ENCODE measurements around the gene PRKCA. TPM values are rescaled to one million over a fixed set of nuclear protein-coding genes. Genes with fewer than 3 reads are reported as not detected.

PRKCA gene
- total and polyA plus RNA-seq, 9 of the 15 experiments (the other 6 are each of a cell fraction or from before 2014, with no cell fraction given), result 3.2 to 33.0 (median 17.8) TPM

- TF ChIP-seq ZNF445 (CRISPR knock-in tag; IDR thresholded peaks at IDR 0.05; ENCODE audit: low read depth), result no peak
- TF ChIP-seq ARID1B (IDR thresholded peaks at IDR 0.05), result peak; percentile 45; the same call in 1 of the 2 replicates
- no peak for TF ChIP-seq ZNF146 (CRISPR knock-in tag; IDR thresholded peaks at IDR 0.05; ENCODE audit: unreplicated experiment)
- peak; percentile 58; the same call in 1 of the 2 replicates for TF ChIP-seq MAFK (IDR thresholded peaks at IDR 0.05; ENCODE audit: low read length)
- TF ChIP-seq RFX7 (CRISPR knock-in tag; IDR thresholded peaks at IDR 0.05), result no peak
- peak; percentile 44; the same call in 1 of the 2 replicates for TF ChIP-seq SMARCE1 (IDR thresholded peaks at IDR 0.05)
- no peak for TF ChIP-seq GABPB1 (CRISPR knock-in tag; IDR thresholded peaks at IDR 0.05)
- TF ChIP-seq SMARCA5 (IDR thresholded peaks at IDR 0.05), result no peak
- TF ChIP-seq JUN (IDR thresholded peaks at IDR 0.05; ENCODE audit: borderline replicate concordance, low read depth, low read length), result peak; percentile 89
- no peak for TF ChIP-seq JUN (CRISPR knock-in tag; IDR thresholded peaks at IDR 0.05; ENCODE audit: borderline replicate concordance)
- TF ChIP-seq EHMT2 (IDR thresholded peaks at IDR 0.05), result peak; percentile 6; the same call in 1 of the 2 replicates
- TF ChIP-seq L3MBTL2 (IDR thresholded peaks at IDR 0.05), result peak; percentile 28; the same call in 1 of the 2 replicates
- peak; percentile 74 for TF ChIP-seq CTBP1 (IDR thresholded peaks at IDR 0.05; ENCODE audit: borderline replicate concordance)
- TF ChIP-seq TBL1XR1 (IDR thresholded peaks at IDR 0.05; ENCODE audit: low read length in 2 of 2), result no peak
- TF ChIP-seq ZNF316 (IDR thresholded peaks at IDR 0.05), result peak; percentile 64
- TF ChIP-seq ZNF347 (CRISPR knock-in tag; IDR thresholded peaks at IDR 0.05; ENCODE audit: low read depth), result no peak
- peak; percentile 52; the same call in 1 of the 2 replicates for TF ChIP-seq CEBPB (tag; IDR thresholded peaks at IDR 0.05)
- peak; percentile 16 for TF ChIP-seq FOS (IDR thresholded peaks at IDR 0.05; ENCODE audit: extremely low read depth, insufficient read length)
- TF ChIP-seq, protein P1, sequence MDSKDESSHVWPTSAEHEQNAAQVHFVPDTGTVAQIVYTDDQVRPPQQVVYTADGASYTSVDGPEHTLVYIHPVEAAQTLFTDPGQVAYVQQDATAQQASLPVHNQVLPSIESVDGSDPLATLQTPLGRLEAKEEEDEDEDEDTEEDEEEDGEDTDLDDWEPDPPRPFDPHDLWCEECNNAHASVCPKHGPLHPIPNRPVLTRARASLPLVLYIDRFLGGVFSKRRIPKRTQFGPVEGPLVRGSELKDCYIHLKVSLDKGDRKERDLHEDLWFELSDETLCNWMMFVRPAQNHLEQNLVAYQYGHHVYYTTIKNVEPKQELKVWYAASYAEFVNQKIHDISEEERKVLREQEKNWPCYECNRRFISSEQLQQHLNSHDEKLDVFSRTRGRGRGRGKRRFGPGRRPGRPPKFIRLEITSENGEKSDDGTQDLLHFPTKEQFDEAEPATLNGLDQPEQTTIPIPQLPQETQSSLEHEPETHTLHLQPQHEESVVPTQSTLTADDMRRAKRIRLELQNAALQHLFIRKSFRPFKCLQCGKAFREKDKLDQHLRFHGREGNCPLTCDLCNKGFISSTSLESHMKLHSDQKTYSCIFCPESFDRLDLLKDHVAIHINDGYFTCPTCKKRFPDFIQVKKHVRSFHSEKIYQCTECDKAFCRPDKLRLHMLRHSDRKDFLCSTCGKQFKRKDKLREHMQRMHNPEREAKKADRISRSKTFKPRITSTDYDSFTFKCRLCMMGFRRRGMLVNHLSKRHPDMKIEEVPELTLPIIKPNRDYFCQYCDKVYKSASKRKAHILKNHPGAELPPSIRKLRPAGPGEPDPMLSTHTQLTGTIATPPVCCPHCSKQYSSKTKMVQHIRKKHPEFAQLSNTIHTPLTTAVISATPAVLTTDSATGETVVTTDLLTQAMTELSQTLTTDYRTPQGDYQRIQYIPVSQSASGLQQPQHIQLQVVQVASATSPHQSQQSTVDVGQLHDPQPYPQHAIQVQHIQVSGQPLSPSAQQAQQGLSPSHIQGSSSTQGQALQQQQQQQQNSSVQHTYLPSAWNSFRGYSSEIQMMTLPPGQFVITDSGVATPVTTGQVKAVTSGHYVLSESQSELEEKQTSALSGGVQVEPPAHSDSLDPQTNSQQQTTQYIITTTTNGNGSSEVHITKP (IDR thresholded peaks at IDR 0.05; ENCODE audit: partially characterized antibody), result no peak
- no peak for TF ChIP-seq RHOXF2B (CRISPR knock-in tag; conservative IDR thresholded peaks at IDR 0.05)
- TF ChIP-seq, protein P2, sequence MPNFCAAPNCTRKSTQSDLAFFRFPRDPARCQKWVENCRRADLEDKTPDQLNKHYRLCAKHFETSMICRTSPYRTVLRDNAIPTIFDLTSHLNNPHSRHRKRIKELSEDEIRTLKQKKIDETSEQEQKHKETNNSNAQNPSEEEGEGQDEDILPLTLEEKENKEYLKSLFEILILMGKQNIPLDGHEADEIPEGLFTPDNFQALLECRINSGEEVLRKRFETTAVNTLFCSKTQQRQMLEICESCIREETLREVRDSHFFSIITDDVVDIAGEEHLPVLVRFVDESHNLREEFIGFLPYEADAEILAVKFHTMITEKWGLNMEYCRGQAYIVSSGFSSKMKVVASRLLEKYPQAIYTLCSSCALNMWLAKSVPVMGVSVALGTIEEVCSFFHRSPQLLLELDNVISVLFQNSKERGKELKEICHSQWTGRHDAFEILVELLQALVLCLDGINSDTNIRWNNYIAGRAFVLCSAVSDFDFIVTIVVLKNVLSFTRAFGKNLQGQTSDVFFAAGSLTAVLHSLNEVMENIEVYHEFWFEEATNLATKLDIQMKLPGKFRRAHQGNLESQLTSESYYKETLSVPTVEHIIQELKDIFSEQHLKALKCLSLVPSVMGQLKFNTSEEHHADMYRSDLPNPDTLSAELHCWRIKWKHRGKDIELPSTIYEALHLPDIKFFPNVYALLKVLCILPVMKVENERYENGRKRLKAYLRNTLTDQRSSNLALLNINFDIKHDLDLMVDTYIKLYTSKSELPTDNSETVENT (CRISPR knock-in tag; IDR thresholded peaks at IDR 0.05), result no peak
- TF ChIP-seq EZH2 (IDR thresholded peaks at IDR 0.05; ENCODE audit: borderline replicate concordance, low read depth, low read length), result no peak
- no peak for TF ChIP-seq DIDO1 (tag; IDR thresholded peaks at IDR 0.05; ENCODE audit: low read depth)
These were observed 359.2 kb downstream of the PRKCA start (continued) for GRCh38 chr17:66661411-66662256.

Measured in K562 (cell line).